ENCODE results near the gene TRIM36.
A peak's percentile ranks its signal among the peaks of the same experiment; 100 is the strongest.

Gene TRIM36

DNA sequence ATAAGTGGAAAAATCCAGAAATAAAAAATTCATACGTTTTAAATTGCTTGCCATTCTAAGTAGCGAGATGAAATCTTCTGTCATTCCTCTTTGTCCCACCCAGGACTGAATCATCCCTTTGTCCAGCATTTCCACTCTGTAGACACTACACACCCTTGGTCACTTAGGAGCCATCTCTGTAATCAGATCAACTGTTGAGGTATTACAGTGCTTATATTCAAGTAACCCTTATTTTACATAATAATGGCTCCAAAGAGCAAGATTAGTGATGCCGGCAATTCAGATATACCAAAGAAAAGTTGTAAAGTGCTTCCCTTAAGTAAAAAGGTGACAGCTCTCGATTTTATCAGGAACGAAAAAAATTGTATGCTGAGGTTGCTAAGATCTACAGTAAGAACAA lies 60.4 kb downstream of the TRIM36 start:
- no peak overlapping the region for H3K4me3 ChIP-seq (ENCODE audit: low read depth, low read length)
- no peaks in the 10 kb centered on the region for H3K36me3 ChIP-seq (ENCODE audit: control insufficient read depth, insufficient read depth, low read length)
- TF ChIP-seq, protein P1, sequence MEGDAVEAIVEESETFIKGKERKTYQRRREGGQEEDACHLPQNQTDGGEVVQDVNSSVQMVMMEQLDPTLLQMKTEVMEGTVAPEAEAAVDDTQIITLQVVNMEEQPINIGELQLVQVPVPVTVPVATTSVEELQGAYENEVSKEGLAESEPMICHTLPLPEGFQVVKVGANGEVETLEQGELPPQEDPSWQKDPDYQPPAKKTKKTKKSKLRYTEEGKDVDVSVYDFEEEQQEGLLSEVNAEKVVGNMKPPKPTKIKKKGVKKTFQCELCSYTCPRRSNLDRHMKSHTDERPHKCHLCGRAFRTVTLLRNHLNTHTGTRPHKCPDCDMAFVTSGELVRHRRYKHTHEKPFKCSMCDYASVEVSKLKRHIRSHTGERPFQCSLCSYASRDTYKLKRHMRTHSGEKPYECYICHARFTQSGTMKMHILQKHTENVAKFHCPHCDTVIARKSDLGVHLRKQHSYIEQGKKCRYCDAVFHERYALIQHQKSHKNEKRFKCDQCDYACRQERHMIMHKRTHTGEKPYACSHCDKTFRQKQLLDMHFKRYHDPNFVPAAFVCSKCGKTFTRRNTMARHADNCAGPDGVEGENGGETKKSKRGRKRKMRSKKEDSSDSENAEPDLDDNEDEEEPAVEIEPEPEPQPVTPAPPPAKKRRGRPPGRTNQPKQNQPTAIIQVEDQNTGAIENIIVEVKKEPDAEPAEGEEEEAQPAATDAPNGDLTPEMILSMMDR (IDR thresholded peaks at IDR 0.05): no peak
- no peaks in the 10 kb centered on the region for H3K9me3 ChIP-seq (ENCODE audit: control insufficient read depth, low read length)
- no peak overlapping the region for H3K9ac ChIP-seq
- no peaks in the 10 kb centered on the region for H3K27me3 ChIP-seq (ENCODE audit: control insufficient read depth, insufficient read depth, low read length)
- H3K4me1 ChIP-seq: no peaks in the 10 kb centered on the region
- H2AFZ ChIP-seq: no peak overlapping the region
- no peaks in the 10 kb centered on the region for H3K79me2 ChIP-seq
- no peak overlapping the region for H3K4me2 ChIP-seq (ENCODE audit: low read length)
- H3K27ac ChIP-seq: no peak overlapping the region

DNA sequence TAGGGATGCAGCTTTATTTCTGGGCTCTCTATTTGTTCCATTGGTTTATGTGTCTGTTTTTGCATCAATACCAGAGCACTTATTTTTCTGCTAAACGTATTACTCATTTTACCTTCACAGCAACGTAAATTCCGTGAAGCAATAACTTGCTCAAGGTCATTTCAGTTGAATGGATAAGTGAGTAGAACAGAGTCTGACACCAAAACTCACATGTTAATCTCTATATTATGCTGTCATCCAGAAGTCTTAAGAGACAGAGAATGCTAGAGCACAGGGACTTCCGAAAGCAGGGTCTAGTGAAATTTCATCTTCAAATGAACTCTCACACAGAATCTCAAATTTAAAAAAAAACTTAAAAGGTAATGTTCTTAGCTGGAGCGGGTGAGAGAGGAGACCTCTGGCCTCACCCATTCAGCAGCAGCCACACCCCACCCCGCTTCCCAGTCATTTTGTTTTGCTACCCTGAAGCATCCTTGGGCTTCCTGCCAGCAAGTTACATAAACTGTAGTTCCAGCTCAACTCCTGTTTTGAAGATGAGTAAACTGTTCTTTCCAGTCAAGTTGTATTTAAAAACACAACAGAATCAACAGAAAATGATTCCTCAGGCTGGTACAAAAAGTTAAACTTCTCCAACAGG lies 69.3 kb downstream of the TRIM36 start:
- no peak overlapping the region for H3K9ac ChIP-seq
- H2AFZ ChIP-seq: no peak overlapping the region
- H3K9me3 ChIP-seq (ENCODE audit: control insufficient read depth, low read length): no peaks in the 10 kb centered on the region
- TF ChIP-seq, protein P1 (IDR thresholded peaks at IDR 0.05): no peak
- H3K36me3 ChIP-seq (ENCODE audit: control insufficient read depth, insufficient read depth, low read length): no peaks in the 10 kb centered on the region
- no peak overlapping the region for H3K4me2 ChIP-seq (ENCODE audit: low read length)
- no peaks in the 10 kb centered on the region for H3K27me3 ChIP-seq (ENCODE audit: control insufficient read depth, insufficient read depth, low read length)
- no peaks in the 10 kb centered on the region for H3K4me1 ChIP-seq
- H3K79me2 ChIP-seq: no peaks in the 10 kb centered on the region
- no peak overlapping the region for H3K27ac ChIP-seq
- no peak overlapping the region for H3K4me3 ChIP-seq (ENCODE audit: low read depth, low read length)

DNA sequence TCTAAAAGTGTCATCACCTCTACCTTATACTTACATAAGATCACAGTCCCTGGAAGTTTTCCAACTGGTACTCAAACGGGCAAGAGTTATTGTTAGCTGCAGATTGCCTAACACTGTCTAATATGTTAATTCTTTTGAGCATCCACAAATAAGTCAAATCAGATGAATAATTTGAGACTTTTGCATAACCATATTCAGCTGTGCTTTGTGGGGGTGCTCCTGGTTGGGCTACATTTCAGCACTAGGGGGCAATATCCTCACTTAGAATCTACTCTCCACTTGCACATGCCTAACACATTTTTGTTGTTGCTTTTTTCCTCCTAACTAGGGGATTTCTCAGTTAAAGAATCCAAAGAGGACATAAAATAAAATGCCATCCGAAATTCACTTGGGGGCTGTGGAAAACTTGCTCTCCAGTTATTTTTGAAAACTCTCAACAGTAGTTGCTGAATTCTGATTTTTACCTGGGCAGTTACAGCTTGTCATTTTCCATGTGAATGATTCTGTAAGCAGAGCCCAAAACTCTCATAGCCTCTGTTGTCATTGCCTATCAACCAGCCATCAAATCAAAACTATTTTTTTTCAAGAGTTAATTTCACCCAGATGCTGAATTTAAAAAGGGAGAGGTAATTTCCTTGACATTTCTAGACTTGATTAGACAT lies 71.5 kb downstream of the TRIM36 start:
- H2AFZ ChIP-seq: no peak overlapping the region
- H3K9ac ChIP-seq: no peak overlapping the region
- no peak overlapping the region for H3K4me2 ChIP-seq (ENCODE audit: low read length)
- H3K27me3 ChIP-seq (ENCODE audit: control insufficient read depth, insufficient read depth, low read length): no peaks in the 10 kb centered on the region
- no peaks in the 10 kb centered on the region for H3K9me3 ChIP-seq (ENCODE audit: control insufficient read depth, low read length)
- no peaks in the 10 kb centered on the region for H3K36me3 ChIP-seq (ENCODE audit: control insufficient read depth, insufficient read depth, low read length)
- no peak overlapping the region for H3K4me3 ChIP-seq (ENCODE audit: low read depth, low read length)
- H3K79me2 ChIP-seq: no peaks in the 10 kb centered on the region
- TF ChIP-seq, protein P1 (IDR thresholded peaks at IDR 0.05): peak; percentile 65
- H3K4me1 ChIP-seq: no peaks in the 10 kb centered on the region
- no peak overlapping the region for H3K27ac ChIP-seq

DNA sequence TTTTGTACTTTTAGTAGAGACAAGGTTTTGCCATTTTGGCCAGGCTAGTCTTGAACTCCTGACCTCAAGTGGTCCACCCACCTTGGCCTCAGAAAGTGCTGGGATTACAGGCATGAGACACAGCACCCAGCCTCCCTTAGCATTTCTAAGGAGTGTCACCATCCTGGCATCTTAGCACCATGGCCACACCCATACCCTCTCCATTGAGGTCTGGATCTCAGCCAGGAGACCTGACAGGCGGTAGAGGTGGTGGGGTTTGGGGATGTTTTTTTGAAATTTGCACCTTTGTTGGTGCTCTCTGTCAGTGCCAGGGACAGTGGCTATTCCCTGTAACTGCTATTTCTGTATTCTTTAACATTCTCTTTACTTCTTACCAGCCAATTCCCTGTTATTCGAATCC lies 72.5 kb downstream of the TRIM36 start:
- H3K27me3 ChIP-seq (ENCODE audit: control insufficient read depth, insufficient read depth, low read length): no peaks in the 10 kb centered on the region
- no peak overlapping the region for H3K4me3 ChIP-seq (ENCODE audit: low read depth, low read length)
- no peaks in the 10 kb centered on the region for H3K9me3 ChIP-seq (ENCODE audit: control insufficient read depth, low read length)
- no peaks in the 10 kb centered on the region for H3K36me3 ChIP-seq (ENCODE audit: control insufficient read depth, insufficient read depth, low read length)
- no peak overlapping the region for H2AFZ ChIP-seq
- H3K27ac ChIP-seq: no peak overlapping the region
- H3K4me1 ChIP-seq: no peaks in the 10 kb centered on the region
- H3K79me2 ChIP-seq: no peaks in the 10 kb centered on the region
- no peak overlapping the region for H3K4me2 ChIP-seq (ENCODE audit: low read length)
- no peak overlapping the region for H3K9ac ChIP-seq
- TF ChIP-seq, protein P1 (IDR thresholded peaks at IDR 0.05): no peak

Data from parathyroid adenoma (tissue), 2 donors.